CD4-positive, alpha-beta memory T cell (primary cell): ENCODE data around the gene NPBWR2. TPM values are rescaled to one million over a fixed set of nuclear protein-coding genes. Genes with fewer than 3 reads are reported as not detected.

Experiments
- CTCF ChIA-PET: fragments of 350-600 bp; sonication (Branson Sonifier 250); formaldehyde crosslinking; loops from one replicate; lab custom pipeline; 2021; ENCODE audit warnings: inconsistent platforms; ENCODE audit not compliant: partially characterized antibody; lab: Charles Lee
- POLR2A ChIA-PET: fragments of 350-600 bp; sonication (Branson Sonifier 250); formaldehyde crosslinking; loops from one replicate; lab custom pipeline; 2021; ENCODE audit not compliant: partially characterized antibody; lab: Charles Lee
- DNase-seq, 5 donors: peaks; one replicate each; pipeline versions ENCODE4 v3.0.0 to v3.0.0-alpha.2; 2020 to 2022; ENCODE audit warnings: mixed read lengths in 1 of 5
- H3K27ac ChIP-seq: one replicate; pipeline ENCODE4 v1.7.0; 2013; ENCODE audit warnings: low read depth, low read length
- H3K27me3 ChIP-seq: 2 replicates; pipeline ENCODE4 v1.7.0; 2013; ENCODE audit warnings: mild to moderate bottlenecking, low read length, moderate library complexity; ENCODE audit not compliant: insufficient read depth
- H3K36me3 ChIP-seq: 2 replicates; pipeline ENCODE4 v1.7.0; 2013; ENCODE audit warnings: mild to moderate bottlenecking, low read length, moderate library complexity; ENCODE audit not compliant: insufficient read depth
- H3K4me1 ChIP-seq: 2 replicates; pipeline ENCODE4 v1.7.0; 2013; ENCODE audit warnings: mild to moderate bottlenecking, low read length, moderate library complexity; ENCODE audit not compliant: insufficient read depth
- H3K4me3 ChIP-seq, 2 donors: one replicate each; pipeline ENCODE4 v1.7.0; 2013; ENCODE audit warnings: low read length in 2 of 2, mild to moderate bottlenecking in 1 of 2
- H3K9me3 ChIP-seq, 2 donors: one replicate each; pipeline ENCODE4 v1.7.0; 2013; ENCODE audit warnings: low read length in 2 of 2, control low read depth in 1 of 2; ENCODE audit not compliant: control insufficient read depth in 1 of 2
- H3K27ac Mint-ChIP-seq, 7 donors: one replicate each; pipeline ENCODE4 v1.8.0; 2020 to 2021; ENCODE audit warnings: mixed read lengths in 7 of 7, mild to moderate bottlenecking in 6 of 7, inconsistent platforms in 3 of 7, moderate library complexity in 3 of 7
- H3K27me3 Mint-ChIP-seq, 2 donors: one replicate each; pipeline ENCODE4 v1.8.0; 2020 to 2021; ENCODE audit warnings: mixed read lengths in 2 of 2
- H3K36me3 Mint-ChIP-seq, 2 donors: one replicate each; pipeline ENCODE4 v1.8.0; 2020 to 2021; ENCODE audit warnings: mixed read lengths in 2 of 2, inconsistent platforms in 1 of 2, mild to moderate bottlenecking in 1 of 2
- H3K4me1 Mint-ChIP-seq, 4 donors: one replicate each; pipeline ENCODE4 v1.8.0; 2020 to 2021; ENCODE audit warnings: mixed read lengths in 4 of 4, mild to moderate bottlenecking in 1 of 4
- H3K4me3 Mint-ChIP-seq, 8 donors: one replicate each; pipeline ENCODE4 v1.8.0; 2020 to 2021; ENCODE audit warnings: mixed read lengths in 8 of 8, mild to moderate bottlenecking in 7 of 8, moderate library complexity in 6 of 8, inconsistent platforms in 3 of 8
- H3K9me3 Mint-ChIP-seq, 8 donors: one replicate each; pipeline ENCODE4 v1.8.0; 2020 to 2021; ENCODE audit warnings: mixed read lengths in 8 of 8, mild to moderate bottlenecking in 5 of 8, inconsistent platforms in 3 of 8, moderate library complexity in 1 of 8
- intact Hi-C: fragments of 100-400 bp; cut with micrococcal nuclease; formaldehyde crosslinking; loops from one replicate; pipeline ENCODE4 v1.15.1; 2023
- polyA plus RNA-seq, 2 donors: library from polyadenylated mRNA; unstranded; fragments of 300-500 nt; fragmentation: Illumina TruSeq; gene quantifications; one replicate each; pipeline ENCODE4 v1.2.3, GENCODE V29; 2021
- total RNA-seq, 2 experiments: library from RNA; stranded (reverse); gene quantifications; one replicate each; pipeline ENCODE4 v1.2.3, GENCODE V29; 2021

Gene NPBWR2
- total and polyA plus RNA-seq, 4 experiments from 2014 or later: not detected

- intact Hi-C loops: no loop called here
These were observed 31.0 kb downstream of the NPBWR2 start for GRCh38 chr20:64076061-64076997.

GRCh38 chr20:64075556-64075955 lies 31.8 kb downstream of the NPBWR2 start:
- no peaks in the 10 kb centered on the region for H3K27me3 ChIP-seq
- H3K4me3 Mint-ChIP-seq: peak overlapping the region in 4 of 8 donors; percentile 4 to 57 (median 27)
- H3K4me3 ChIP-seq: no peak overlapping the region
- peaks cover 29% of the 10 kb centered on the region for H3K36me3 ChIP-seq
- DNase-seq: no peak
- no peaks in the 10 kb centered on the region for H3K9me3 Mint-ChIP-seq
- intact Hi-C loops: no loop called here
- peak overlapping the region in 3 of 7 donors; percentile 22 to 57 (median 29) for H3K27ac Mint-ChIP-seq
- CTCF ChIA-PET: interaction anchor here (4.0 kb wide), 1 partner anchor 36 kb away, joined by 22 read pairs; no protein-coding TSS in a partner anchor
- POLR2A ChIA-PET: interaction anchor here (0.7 to 3.5 kb wide), 2 partner anchors 10 to 173 kb away, joined by 4 to 27 read pairs; no protein-coding TSS in a partner anchor
- no peak overlapping the region for H3K27ac ChIP-seq
- no peaks in the 10 kb centered on the region for H3K9me3 ChIP-seq
- H3K27me3 Mint-ChIP-seq: no peaks in the 10 kb centered on the region
- peaks cover 0 to 32% of the 10 kb centered on the region in 2 donors for H3K36me3 Mint-ChIP-seq
- H3K4me1 ChIP-seq: peaks cover 25% of the 10 kb centered on the region
- H3K4me1 Mint-ChIP-seq: peaks cover 2 to 30% (median 19%) of the 10 kb centered on the region in 4 donors

More at GRCh38 chr20:64076061-64076997, 31.0 kb downstream of the NPBWR2 start:
- ChIA-PET CTCF (interaction anchor here (1.1 to 4.0 kb wide), 2 partner anchors 19 to 37 kb away, joined by 3 to 22 read pairs; no protein-coding TSS in a partner anchor), POLR2A (interaction anchor here (0.6 to 3.5 kb wide), 6 partner anchors 11 to 209 kb away, joined by 3 to 27 read pairs (median 11); partner anchors contain the start of genes PRPF6 and SAMD10)
- Histone ChIP-seq H3K9me3 (no peaks in the 10 kb centered on the region), H3K27ac (peak overlapping the region; percentile 74), H3K36me3 (peaks cover 29% of the 10 kb centered on the region), H3K4me3 (no peak overlapping the region), H3K27me3 (no peaks in the 10 kb centered on the region), H3K4me1 (peaks cover 28% of the 10 kb centered on the region)
- peak overlapping the region in 5 of 8 donors; percentile 20 to 94 (median 57) for H3K4me3 Mint-ChIP-seq
- peak overlapping the region in 5 of 7 donors; percentile 23 to 94 (median 57) for H3K27ac Mint-ChIP-seq
- peaks cover 0 to 32% of the 10 kb centered on the region in 2 donors for H3K36me3 Mint-ChIP-seq
- H3K4me1 Mint-ChIP-seq: peaks cover 4 to 37% (median 22%) of the 10 kb centered on the region in 4 donors
- H3K27me3 Mint-ChIP-seq: no peaks in the 10 kb centered on the region
- no peak for DNase-seq
- no peaks in the 10 kb centered on the region for H3K9me3 Mint-ChIP-seq

GRCh38 chr20:64074963-64075362 lies 32.4 kb downstream of the NPBWR2 start:
- CTCF ChIA-PET: interaction anchor here (4.0 kb wide), 1 partner anchor 36 kb away, joined by 22 read pairs; no protein-coding TSS in a partner anchor
- H3K9me3 Mint-ChIP-seq: no peaks in the 10 kb centered on the region
- Histone ChIP-seq H3K9me3 (no peaks in the 10 kb centered on the region), H3K4me1 (peaks cover 23% of the 10 kb centered on the region), H3K36me3 (peaks cover 29% of the 10 kb centered on the region), H3K4me3 (no peak overlapping the region), H3K27me3 (no peaks in the 10 kb centered on the region), H3K27ac (no peak overlapping the region)
- peaks cover 0 to 24% (median 13%) of the 10 kb centered on the region in 4 donors for H3K4me1 Mint-ChIP-seq
- peak overlapping the region in 1 of 7 donors; percentile 57 for H3K27ac Mint-ChIP-seq
- intact Hi-C loops: no loop called here
- H3K4me3 Mint-ChIP-seq: no peak overlapping the region
- POLR2A ChIA-PET: interaction anchor here (3.5 kb wide), 1 partner anchor 9 kb away, joined by 27 read pairs; no protein-coding TSS in a partner anchor
- H3K36me3 Mint-ChIP-seq: peaks cover 0 to 32% of the 10 kb centered on the region in 2 donors
- no peaks in the 10 kb centered on the region for H3K27me3 Mint-ChIP-seq
- no peak for DNase-seq

- peaks cover 28% of the 10 kb centered on the region for H3K4me1 ChIP-seq
- H3K27ac ChIP-seq: no peak overlapping the region
- no peaks in the 10 kb centered on the region for H3K27me3 ChIP-seq
- H3K9me3 ChIP-seq: no peaks in the 10 kb centered on the region
- H3K4me3 ChIP-seq: no peak overlapping the region
- H3K36me3 ChIP-seq: peaks cover 29% of the 10 kb centered on the region
- Mint-ChIP-seq H3K36me3 (peaks cover 0 to 32% of the 10 kb centered on the region in 2 donors), H3K4me1 (peaks cover 0 to 24% (median 14%) of the 10 kb centered on the region in 4 donors), H3K4me3 (no peak overlapping the region), H3K9me3 (no peaks in the 10 kb centered on the region), H3K27me3 (no peaks in the 10 kb centered on the region), H3K27ac (peak overlapping the region in 1 of 7 donors; percentile 21)
- DNase-seq: no peak
- intact Hi-C loops: no loop called here
- ChIA-PET POLR2A (interaction anchor here (1.5 kb wide), 1 partner anchor 10 kb away, joined by 3 read pairs; no protein-coding TSS in a partner anchor), CTCF (no interaction called here)
These were observed 33.1 kb downstream of the NPBWR2 start for GRCh38 chr20:64074184-64074789.

DNA sequence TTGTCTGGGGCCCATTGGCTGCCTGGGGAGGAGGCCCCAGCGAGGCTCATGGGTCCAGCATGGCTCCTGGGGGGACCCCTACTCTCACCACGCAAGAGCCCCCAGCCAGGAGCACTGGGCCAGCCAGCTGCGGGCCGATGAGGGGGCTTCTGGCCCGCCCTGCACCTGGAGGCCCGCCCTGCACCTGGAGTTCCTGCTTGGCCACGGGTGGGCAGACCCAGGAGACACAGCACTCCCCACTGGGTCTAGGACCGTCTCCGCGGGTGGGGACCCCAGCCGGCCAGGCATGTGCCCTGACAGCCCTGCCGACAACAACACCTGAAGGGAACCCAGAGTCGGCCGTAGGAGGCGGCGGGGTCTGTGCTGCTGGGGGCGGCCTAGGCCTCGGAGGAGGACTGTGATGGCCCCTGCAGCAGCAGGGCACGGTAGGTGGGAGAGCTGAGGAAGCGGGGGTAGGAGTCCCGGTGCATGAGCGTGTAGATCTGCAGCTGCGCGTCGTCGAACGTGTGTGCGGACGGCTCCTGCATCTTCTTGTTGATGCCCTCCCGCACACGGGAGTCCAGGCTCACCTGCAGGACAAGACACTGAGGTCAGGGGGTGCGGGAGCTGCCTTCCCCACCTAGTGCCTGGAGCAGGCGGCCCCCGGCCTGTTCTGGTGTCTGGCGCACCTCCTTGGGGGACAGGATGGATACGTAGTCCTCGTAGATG lies 33.7 kb downstream of the NPBWR2 start:
- no peak for DNase-seq
- POLR2A ChIA-PET: interaction anchor here (1.5 kb wide), 1 partner anchor 9 kb away, joined by 3 read pairs; no protein-coding TSS in a partner anchor
- Histone ChIP-seq H3K27me3 (no peaks in the 10 kb centered on the region), H3K4me1 (peaks cover 33% of the 10 kb centered on the region), H3K4me3 (no peak overlapping the region), H3K9me3 (no peaks in the 10 kb centered on the region), H3K27ac (no peak overlapping the region), H3K36me3 (peaks cover 29% of the 10 kb centered on the region)
- H3K4me3 Mint-ChIP-seq: no peak overlapping the region
- peaks cover 0 to 28% of the 10 kb centered on the region in 2 donors for H3K36me3 Mint-ChIP-seq
- H3K27ac Mint-ChIP-seq: peak overlapping the region in 2 of 7 donors; percentile 21 to 61
- no peaks in the 10 kb centered on the region for H3K27me3 Mint-ChIP-seq
- H3K9me3 Mint-ChIP-seq: no peaks in the 10 kb centered on the region
- CTCF ChIA-PET: interaction anchor here (0.7 kb wide), 1 partner anchor 13 kb away, joined by 3 read pairs; no protein-coding TSS in a partner anchor
- peaks cover 0 to 25% (median 12%) of the 10 kb centered on the region in 4 donors for H3K4me1 Mint-ChIP-seq
- intact Hi-C loops: no loop called here

GRCh38 chr20:64072498-64073063 lies 34.8 kb downstream of the NPBWR2 start:
- intact Hi-C loops: no loop called here
- peaks cover 0 to 24% of the 10 kb centered on the region in 2 donors for H3K36me3 Mint-ChIP-seq
- H3K4me3 Mint-ChIP-seq: no peak overlapping the region
- CTCF ChIA-PET: interaction anchor here (0.7 to 0.8 kb wide), 2 partner anchors 11 to 14 kb away, joined by 3 read pairs; no protein-coding TSS in a partner anchor
- DNase-seq: no peak
- no peak overlapping the region for H3K4me3 ChIP-seq
- H3K27me3 Mint-ChIP-seq: no peaks in the 10 kb centered on the region
- H3K27me3 ChIP-seq: no peaks in the 10 kb centered on the region
- no peak overlapping the region for H3K27ac ChIP-seq
- H3K4me1 Mint-ChIP-seq: peaks cover 0 to 29% (median 11%) of the 10 kb centered on the region in 4 donors
- H3K36me3 ChIP-seq: peaks cover 29% of the 10 kb centered on the region
- no peaks in the 10 kb centered on the region for H3K9me3 ChIP-seq
- no peaks in the 10 kb centered on the region for H3K9me3 Mint-ChIP-seq
- H3K4me1 ChIP-seq: peaks cover 38% of the 10 kb centered on the region
- POLR2A ChIA-PET: interaction anchor here (1.5 to 1.7 kb wide), 2 partner anchors 8 to 11 kb away, joined by 3 to 6 read pairs; partner anchors contain the start of gene LKAAEAR1
- peak overlapping the region in 2 of 7 donors; percentile 9 to 41 for H3K27ac Mint-ChIP-seq
